Coronary artery (tissue), 2 donors: ENCODE data around the gene IL18BP.

ENCODE experiments used
- DNase-seq: peaks from one replicate; pipeline ENCODE4 v3.0.0-alpha.2; 2017; ENCODE audit warnings: low spot score
- H3K27ac ChIP-seq, 2 donors: fragments of 200-600 bp; sonication (generic); one replicate each; pipeline ENCODE4 v1.5.1; 2016 to 2019
- H3K4me3 ChIP-seq: fragments of 200-600 bp; sonication (generic); 2 replicates; pipeline ENCODE4 v1.5.1; 2016; ENCODE audit warnings: mild to moderate bottlenecking, moderate library complexity
- CTCF ChIP-seq: fragments of 200-600 bp; sonication (generic); IDR thresholded peaks from one replicate; pipeline ENCODE4 v1.5.1; 2019; ENCODE audit warnings: antibody characterized with exemption

IL18BP gene

GRCh38 chr11:71995726-71996291 lies 2.9 kb upstream of the IL18BP start:
- no peak overlapping the region for H3K27ac ChIP-seq
- DNase-seq, result no peak
- no peak overlapping the region for H3K4me3 ChIP-seq
- TF ChIP-seq CTCF, result no peak

- no peak overlapping the region for H3K4me3 ChIP-seq
- DNase-seq, result peak; percentile 28
- no peak for TF ChIP-seq CTCF
- H3K27ac ChIP-seq, result no peak overlapping the region
Observed at GRCh38 chr11:71996517-71996916, 2.2 kb upstream of the IL18BP start.

GRCh38 chr11:71996946-71997345 lies 1.8 kb upstream of the IL18BP start:
- no peak for TF ChIP-seq CTCF
- Histone ChIP-seq H3K27ac (no peak overlapping the region), H3K4me3 (no peak overlapping the region)
- DNase-seq, result no peak

GRCh38 chr11:71997594-71997993 lies 1.1 kb upstream of the IL18BP start:
- no peak for TF ChIP-seq CTCF
- DNase-seq, result no peak
- no peak overlapping the region for H3K4me3 ChIP-seq
- no peak overlapping the region for H3K27ac ChIP-seq

GRCh38 chr11:71998061-71998460 lies 648 bp upstream of the IL18BP start:
- H3K27ac ChIP-seq, result peak overlapping the region in 1 of 2 donors; percentile 68
- no peak overlapping the region for H3K4me3 ChIP-seq
- no peak for TF ChIP-seq CTCF
- DNase-seq, result no peak

GRCh38 chr11:71999362-71999761 lies 653 bp downstream of the IL18BP start:
- peak overlapping the region; percentile 6 to 68 for H3K27ac ChIP-seq
- no peak for DNase-seq
- no peak for TF ChIP-seq CTCF
- H3K4me3 ChIP-seq, result peak overlapping the region; percentile 52

GRCh38 chr11:71999798-72000197 lies 1.1 kb downstream of the IL18BP start:
- Histone ChIP-seq H3K4me3 (peak overlapping the region; percentile 52), H3K27ac (peak overlapping the region in 1 of 2 donors; percentile 68)
- no peak for TF ChIP-seq CTCF
- DNase-seq, result no peak
